ENCODE results near the gene ARHGEF10L.

GRCh38 chr1:17579951-17580939 is 40.7 kb downstream of the ARHGEF10L start:
- TF ChIP-seq CTCF (conservative IDR thresholded peaks at IDR 0.05) (no peak), ZFX (IDR thresholded peaks at IDR 0.05) (no peak)

Data from C4-2B (cell line).